ENCODE data around the gene ANTXR1.

Gene ANTXR1

DNA sequence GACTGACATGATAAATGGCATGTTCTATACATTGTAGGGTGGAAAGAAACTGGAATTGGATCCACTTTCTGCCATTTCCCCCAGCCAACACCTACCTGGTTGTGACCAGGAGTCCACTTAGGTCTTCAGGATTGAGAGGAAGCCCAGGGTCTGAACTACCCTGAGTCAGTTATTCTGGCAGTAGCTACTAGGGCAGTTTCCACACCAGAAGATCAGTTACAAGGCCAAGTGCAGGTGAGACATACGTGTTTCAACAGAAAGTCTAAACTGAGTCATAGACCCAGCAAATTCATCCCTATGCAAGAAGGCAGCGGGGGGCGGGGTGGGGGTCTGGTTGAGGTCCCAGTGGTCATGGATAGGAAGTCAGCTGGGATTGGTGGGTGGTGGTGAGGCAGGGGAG, 21.9 kb downstream of the ANTXR1 start:
- DNase-seq = no peak

DNA sequence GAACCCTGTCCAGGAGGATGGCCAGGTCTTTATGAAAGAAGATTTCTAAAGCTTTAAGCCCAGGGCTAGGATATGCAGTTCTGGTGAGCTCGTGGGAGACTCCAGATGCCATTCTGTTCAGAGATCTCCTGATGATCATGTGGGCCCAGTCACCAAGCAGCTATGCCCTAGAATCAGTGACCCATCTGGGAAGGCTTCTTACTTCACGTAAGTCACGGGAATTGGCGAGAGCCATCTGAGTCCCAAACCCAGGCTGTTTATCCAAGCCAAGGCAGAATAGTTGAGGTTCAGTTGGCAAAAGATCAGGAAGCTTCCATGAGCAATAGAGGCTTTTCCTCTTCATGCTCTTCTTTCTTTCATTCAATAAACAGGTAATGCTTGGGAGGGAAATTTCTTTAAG, 23.9 kb downstream of the ANTXR1 start:
- DNase-seq = no peak

DNA sequence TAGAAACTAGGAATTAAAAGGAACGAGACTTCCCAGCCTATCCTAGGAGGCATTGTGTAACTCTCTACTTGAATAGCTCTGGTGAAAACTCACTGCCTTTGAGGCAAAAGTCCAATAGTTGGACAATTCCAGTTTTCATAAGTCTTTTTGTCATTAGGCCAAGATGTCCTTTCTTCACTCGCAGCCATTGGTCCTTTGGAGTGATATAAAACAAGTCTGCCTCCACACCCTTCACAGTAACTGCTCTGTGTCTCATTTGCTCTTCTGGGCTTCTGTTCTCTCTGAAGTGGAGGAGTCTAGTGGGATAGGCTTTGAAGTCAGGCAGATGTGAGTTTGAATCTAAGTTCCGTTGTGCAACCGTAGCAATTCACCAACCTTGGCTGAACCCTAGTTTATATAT, 28.2 kb downstream of the ANTXR1 start:
- DNase-seq = no peak

DNA sequence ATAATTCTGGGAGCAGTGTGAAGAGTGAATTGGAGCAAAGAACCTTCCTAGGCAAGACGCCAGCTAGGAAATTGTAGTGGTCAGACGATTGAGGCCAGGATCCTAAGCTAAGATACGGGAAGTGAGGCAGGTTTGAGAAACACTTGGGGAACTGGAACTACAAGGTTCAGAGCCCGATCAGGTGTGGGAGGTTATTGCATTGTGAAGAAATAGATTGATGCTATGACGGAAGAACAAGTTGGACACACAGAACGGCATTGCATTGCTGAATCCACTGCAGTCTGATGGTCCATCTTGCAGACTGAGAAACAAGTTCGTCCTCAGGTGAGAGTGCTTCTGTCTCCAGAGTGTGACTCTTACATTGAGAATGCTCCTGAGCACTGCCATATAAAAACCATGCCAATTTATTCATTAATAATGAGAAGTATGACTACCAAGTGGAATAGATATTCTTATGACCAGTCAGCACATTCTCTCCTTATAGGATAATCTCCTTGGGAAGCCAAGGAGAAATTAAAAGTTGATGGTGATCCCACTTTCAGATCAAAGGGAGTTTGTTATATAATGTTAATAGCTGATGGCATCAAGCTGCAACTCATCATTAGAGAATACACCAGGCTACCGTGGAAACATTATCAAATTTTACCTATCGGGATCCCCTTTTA, 30.9 kb downstream of the ANTXR1 start:
- DNase-seq = no peak

- no peak for DNase-seq
Observed at GRCh38 chr2:69046221-69046662, 33.3 kb downstream of the ANTXR1 start.

GRCh38 chr2:69047625-69048145, 34.7 kb downstream of the ANTXR1 start:
- DNase-seq = no peak

DNA sequence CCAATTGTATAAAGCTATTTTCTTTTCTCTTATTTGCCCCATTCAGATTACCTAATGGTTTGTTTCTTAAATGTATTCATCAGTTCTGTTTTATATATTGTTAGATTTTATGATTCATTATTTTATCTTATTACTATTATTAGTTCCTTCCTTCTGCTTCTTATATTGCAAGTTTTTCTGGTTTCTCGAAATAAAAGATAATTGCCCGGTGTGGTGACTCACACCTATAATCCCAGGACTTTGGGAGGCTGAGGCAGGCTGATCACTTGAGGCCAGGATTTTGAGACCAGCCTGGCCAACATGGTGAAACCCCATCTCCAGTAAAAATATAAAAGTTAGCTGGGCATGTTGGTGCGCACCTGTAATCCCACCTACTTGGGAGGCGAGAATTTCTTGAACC, 37.8 kb downstream of the ANTXR1 start:
- no peak for DNase-seq

DNA sequence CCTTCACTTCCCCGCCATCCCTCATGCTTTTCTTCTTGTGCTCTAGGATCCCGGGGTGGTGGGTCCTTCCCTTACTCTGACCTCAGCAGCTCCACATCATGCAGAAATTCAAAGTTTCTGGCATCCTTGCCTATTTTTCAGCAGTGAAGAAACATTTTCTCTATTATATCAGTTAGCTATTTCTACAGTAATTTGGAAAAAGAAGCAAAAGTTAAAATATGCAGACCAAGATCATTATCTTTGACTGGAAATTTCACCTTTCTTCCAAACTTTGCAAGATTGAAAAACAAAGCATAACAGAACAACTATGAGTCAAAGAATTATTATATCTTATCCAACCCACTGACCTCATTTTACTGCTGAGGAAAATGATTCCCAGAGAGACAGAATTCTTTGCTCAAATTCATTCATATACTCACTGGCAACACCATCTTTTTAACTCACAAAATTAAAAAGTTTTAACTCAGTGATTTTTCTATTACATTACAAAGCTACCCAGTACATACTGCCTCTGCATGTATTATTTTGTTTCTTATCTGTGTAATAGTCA, 40.5 kb downstream of the ANTXR1 start:
- no peak for DNase-seq

GRCh38 chr2:69054431-69054830, 41.5 kb downstream of the ANTXR1 start:
- DNase-seq = no peak

DNA sequence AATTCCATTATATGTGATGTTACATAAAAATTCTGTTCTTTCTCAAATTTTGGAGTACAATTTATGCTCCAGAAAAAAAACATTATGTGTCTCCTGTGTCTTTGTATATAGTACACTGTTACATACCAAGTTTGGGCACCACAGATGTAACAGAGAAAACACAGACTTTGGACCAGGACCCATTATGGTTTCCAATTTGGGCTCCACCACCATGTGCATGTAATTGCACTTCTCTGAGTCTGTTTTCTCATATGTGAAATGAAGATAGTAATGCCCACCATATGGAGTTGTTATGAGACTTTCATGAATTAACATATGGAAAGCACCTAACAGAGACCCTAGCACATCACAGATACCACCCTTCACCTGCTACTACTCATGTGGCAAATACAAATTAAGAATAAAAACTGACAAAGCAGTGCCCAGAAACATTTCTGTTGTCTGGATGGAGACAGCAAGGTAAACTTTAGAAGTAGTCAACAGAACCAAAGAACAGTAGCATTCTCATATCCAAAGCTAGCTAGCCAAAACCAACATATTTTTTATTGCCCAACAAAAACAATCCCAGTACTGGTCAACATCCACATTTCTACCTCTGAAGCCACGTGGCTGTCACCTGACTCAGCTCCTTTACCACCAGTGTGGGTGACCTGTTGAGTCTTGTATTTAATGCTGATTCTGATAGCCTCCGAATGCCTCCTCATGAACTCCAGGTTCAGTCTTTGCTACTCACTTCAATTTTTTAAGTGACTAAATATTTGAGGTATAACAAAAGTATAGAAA, 42.9 kb downstream of the ANTXR1 start:
- DNase-seq = no peak

DNA sequence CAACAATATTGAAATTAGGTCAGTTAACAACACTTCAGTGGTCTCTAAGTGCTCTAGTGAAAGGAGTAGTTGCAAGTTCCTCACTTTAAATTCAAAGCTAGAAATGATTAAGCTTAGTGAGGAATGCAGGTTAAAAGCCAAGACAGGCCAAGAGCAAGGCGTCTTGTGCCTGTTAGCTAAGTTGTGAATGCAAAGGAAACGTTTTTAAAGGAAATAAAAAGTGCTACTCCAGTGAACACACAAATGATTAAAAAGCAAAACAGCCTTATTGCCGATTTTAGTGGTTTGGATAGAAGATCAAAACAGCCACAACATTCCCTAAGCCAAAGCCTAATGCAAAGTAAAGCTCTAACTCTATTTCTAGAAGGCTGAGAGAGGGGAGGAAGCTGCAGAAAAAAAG, 44.7 kb downstream of the ANTXR1 start:
- no peak for DNase-seq

DNA sequence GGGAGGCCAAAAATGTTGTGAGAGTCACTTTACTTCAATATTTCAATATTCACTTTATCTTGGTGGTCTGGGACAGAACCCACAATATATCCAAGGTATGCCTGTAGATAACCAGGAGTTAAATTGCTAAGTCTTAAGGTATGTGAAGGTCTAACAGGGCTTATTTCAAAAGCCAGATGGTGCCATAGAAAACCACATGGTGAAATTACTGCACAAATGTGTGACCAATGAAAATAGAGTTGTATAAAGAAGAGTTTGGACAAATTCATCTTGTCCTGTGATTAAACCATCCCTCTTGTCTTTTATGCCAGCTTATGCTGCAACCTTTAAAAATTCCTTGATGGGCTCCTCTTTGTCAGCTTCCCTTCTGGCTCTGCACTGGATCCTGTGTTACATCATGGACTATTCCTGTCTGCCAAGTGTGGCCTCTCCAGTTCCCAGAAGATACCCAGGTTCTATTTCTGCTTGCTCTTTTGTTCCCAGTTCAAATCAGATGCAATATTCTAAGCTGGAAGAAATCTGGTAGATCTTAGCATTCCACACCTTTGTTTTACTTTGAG, 46.8 kb downstream of the ANTXR1 start:
- DNase-seq = no peak

- no peak for DNase-seq
Observed at GRCh38 chr2:69060938-69061501, 48.0 kb downstream of the ANTXR1 start.

DNA sequence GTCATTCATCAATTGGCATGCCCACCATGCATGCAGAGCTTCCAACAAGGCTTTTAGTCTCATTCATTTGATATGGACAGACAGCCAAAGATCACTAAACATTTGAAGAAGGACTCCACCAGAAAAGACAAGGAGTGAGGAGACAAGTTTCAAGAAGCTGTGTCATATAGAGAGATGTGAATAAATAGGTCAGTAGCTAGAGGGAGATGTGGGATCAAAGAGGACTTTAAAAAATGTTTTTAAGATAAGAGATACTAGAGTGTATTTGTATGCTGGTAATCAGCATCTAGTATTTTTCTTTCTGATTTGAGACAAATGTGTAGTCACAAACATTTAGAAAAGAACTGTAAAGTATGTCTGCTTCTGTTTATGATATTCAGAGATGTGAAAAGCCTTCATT, 48.5 kb downstream of the ANTXR1 start:
- no peak for DNase-seq

DNA sequence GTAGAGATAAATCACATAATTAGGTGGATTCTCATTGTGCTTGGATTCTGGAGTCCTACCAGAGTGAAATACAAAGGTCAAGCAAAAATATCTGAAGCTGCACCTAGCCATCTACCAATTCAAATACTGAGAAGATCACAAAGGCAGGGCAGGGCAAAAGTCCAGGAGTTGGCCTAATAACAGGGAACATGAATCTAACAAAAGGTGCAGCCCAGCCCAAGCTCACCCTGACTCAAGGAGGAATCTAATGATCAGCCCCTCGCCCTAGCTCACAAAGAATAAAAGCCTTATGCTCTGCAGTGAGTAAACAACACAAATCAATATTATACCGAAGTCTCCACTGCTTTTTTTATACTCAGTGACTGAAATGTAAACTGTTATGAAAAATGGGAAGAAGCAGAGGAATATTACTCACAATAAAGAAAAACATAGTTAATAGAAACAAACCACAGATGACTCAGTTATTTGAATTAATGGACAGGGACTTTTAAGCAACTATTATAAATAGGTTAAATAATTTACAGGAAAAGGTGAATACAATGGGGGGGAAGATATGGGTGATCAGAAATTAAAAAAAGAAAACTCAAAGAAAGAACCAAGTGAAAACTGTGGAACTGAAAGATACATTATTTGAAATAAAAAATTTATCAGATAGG, 49.5 kb downstream of the ANTXR1 start:
- DNase-seq = no peak

GRCh38 chr2:69065735-69066336, 52.9 kb downstream of the ANTXR1 start:
- no peak for DNase-seq

DNA sequence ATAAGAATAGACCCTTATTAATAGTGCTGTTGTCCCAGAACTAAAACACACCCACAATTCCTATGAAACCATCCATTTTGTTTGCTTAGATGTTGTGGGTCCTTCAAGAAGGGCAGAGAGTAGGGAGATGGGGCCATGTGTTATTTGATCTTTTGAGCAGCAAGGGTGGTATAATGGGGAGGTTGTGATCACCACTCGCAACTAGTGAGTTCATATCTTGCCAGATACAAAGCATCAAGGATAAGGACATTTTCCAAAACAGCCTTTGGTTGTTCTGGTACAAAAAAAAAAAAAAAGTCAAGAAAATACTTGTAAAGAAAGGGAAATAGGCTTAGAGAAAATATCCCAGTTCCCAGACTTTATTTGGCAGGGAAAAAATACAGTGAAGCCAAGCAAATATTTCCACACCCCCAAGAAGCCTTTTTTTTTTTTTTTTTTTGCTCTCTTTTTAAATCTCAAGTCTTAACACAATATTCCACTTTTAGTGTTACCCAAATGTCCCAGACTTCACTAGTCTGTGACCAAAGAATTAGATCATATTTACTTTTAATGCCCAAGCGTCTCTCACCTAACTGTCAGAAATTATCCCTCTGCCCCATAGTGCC, 54.1 kb downstream of the ANTXR1 start:
- no peak for DNase-seq

- DNase-seq = no peak
Observed at GRCh38 chr2:69067866-69068265, 54.9 kb downstream of the ANTXR1 start.

GRCh38 chr2:69070969-69071368, 58.0 kb downstream of the ANTXR1 start:
- no peak for DNase-seq

GRCh38 chr2:69073928-69074570, 61.1 kb downstream of the ANTXR1 start:
- DNase-seq = no peak

DNA sequence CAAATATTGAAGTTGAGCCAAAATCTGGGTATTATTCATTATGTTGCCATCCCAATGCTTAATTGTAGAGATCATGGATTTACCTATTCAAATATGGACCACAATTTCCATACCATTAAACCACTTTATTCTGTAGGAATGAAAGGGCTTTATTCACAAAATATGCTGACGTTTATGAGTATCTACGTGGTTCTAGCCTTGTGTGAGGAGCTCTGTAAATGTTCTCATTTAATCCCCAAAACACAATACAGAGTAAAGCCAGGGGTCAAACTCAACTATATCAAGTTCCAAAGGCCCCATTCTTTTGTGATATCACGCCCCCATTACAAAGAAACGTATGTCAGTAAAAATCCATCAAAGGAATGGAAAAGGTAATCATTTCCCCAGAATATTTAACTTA, 61.9 kb downstream of the ANTXR1 start:
- no peak for DNase-seq

All from activated CD8-positive, alpha-beta memory T cell treated with anti-CD3 and anti-CD28 coated beads, Interleukin-2, amount 50 U/mL, for 4 hours (primary cell).